NCI-H446 treated with DMSO at 0.1 percent for 48 hours (cell line): ENCODE measurements around the gene ADPRHL1.

Experiments used
- DNase-seq: peaks from one replicate; lab custom pipeline; 2025; lab: John Stamatoyannopoulos, UW

Gene ADPRHL1

GRCh38 chr13:113452942-113453901, at the start of gene ADPRHL1:
Gene ADPRHL1 (minus strand): TSS chr13:113453488. CDS start chr13:113453437, 51 bp downstream.
- DNase-seq: no peak

GRCh38 chr13:113502686-113503085, 49.4 kb upstream of the ADPRHL1 start:
- DNase-seq: no peak

GRCh38 chr13:113500530-113501265, 47.4 kb upstream of the ADPRHL1 start:
- no peak for DNase-seq

GRCh38 chr13:113499936-113500335, 46.6 kb upstream of the ADPRHL1 start:
- DNase-seq: no peak

- DNase-seq: no peak
Measured at GRCh38 chr13:113498905-113499304, 45.6 kb upstream of the ADPRHL1 start.

GRCh38 chr13:113497217-113497616, 43.9 kb upstream of the ADPRHL1 start:
- no peak for DNase-seq

- DNase-seq: no peak
Measured at GRCh38 chr13:113495494-113496210, 42.4 kb upstream of the ADPRHL1 start.

GRCh38 chr13:113493315-113493951, 40.1 kb upstream of the ADPRHL1 start:
- DNase-seq: no peak

- DNase-seq: no peak
Measured at GRCh38 chr13:113491982-113492381, 38.7 kb upstream of the ADPRHL1 start.

GRCh38 chr13:113491418-113491883, 38.2 kb upstream of the ADPRHL1 start:
- DNase-seq: no peak

GRCh38 chr13:113490496-113491417, 37.5 kb upstream of the ADPRHL1 start, which contains the start of gene DCUN1D2:
Gene DCUN1D2 (minus strand): TSS chr13:113490711. CDS start chr13:113490669, 42 bp downstream.
- peak; percentile 56 for DNase-seq

- no peak for DNase-seq
Measured at GRCh38 chr13:113489549-113490495, 36.5 kb upstream of the ADPRHL1 start.

GRCh38 chr13:113489171-113489548, 35.9 kb upstream of the ADPRHL1 start:
- no peak for DNase-seq

- no peak for DNase-seq
Measured at GRCh38 chr13:113488283-113488682, 35.0 kb upstream of the ADPRHL1 start.

GRCh38 chr13:113486698-113487097, 33.4 kb upstream of the ADPRHL1 start:
- DNase-seq: no peak

GRCh38 chr13:113485545-113485944, 32.3 kb upstream of the ADPRHL1 start:
- no peak for DNase-seq

- no peak for DNase-seq
Measured at GRCh38 chr13:113483504-113484293, 30.4 kb upstream of the ADPRHL1 start.

- DNase-seq: no peak
Measured at GRCh38 chr13:113483081-113483480, 29.8 kb upstream of the ADPRHL1 start.
